HCT116 (cell line): Measurements from ENCODE around the gene NCBP2L.

Experiments used
- CTCF ChIP-seq, 3 experiments: fragments of 200-600 bp in 1 of 3; sonication (generic) in 1 of 3; IDR thresholded peaks in 2 of 3; conservative IDR thresholded peaks in 1 of 3; 2 replicates each; pipeline ENCODE4 v1.5.1; 2012 to 2017; ENCODE audit warnings: low read depth in 2 of 3, low read length in 2 of 3, antibody characterized with exemption in 1 of 3, borderline replicate concordance in 1 of 3, control low read depth in 1 of 3, mild to moderate bottlenecking in 1 of 3, mixed read lengths in 1 of 3, mixed run types in 1 of 3, moderate library complexity in 1 of 3; ENCODE audit not compliant: insufficient read depth in 1 of 3
- EGR1 ChIP-seq: IDR thresholded peaks from 2 replicates; pipeline ENCODE4 v1.6.1; 2012; ENCODE audit warnings: low read depth
- EZH2 ChIP-seq: fragments of 200-600 bp; sonication (generic); IDR thresholded peaks from 2 replicates; pipeline ENCODE4 v1.6.1; 2017; ENCODE audit warnings: antibody characterized with exemption, mixed run types
- JUND ChIP-seq: IDR thresholded peaks from 2 replicates; pipeline ENCODE4 v1.6.1; 2012
- MAX ChIP-seq: IDR thresholded peaks from 2 replicates; pipeline ENCODE4 v1.6.1; 2012
- POLR2A ChIP-seq: IDR thresholded peaks from 2 replicates; pipeline ENCODE4 v1.7.0; 2011; ENCODE audit warnings: borderline replicate concordance; ENCODE audit not compliant: insufficient read depth, insufficient read length; ENCODE audit errors: extremely low read depth
- RAD21 ChIP-seq: IDR thresholded peaks from 2 replicates; pipeline ENCODE4 v1.6.1; 2012; ENCODE audit warnings: low read depth, mild to moderate bottlenecking
- SP1 ChIP-seq: IDR thresholded peaks from 2 replicates; pipeline ENCODE4 v1.6.1; 2012; ENCODE audit warnings: low read depth
- YY1 ChIP-seq: IDR thresholded peaks from 2 replicates; pipeline ENCODE4 v1.6.1; 2011; ENCODE audit warnings: low read length, low read depth, moderate library complexity, mild to moderate bottlenecking; ENCODE audit not compliant: insufficient replicate concordance; ENCODE audit errors: extremely low read depth

DNA sequence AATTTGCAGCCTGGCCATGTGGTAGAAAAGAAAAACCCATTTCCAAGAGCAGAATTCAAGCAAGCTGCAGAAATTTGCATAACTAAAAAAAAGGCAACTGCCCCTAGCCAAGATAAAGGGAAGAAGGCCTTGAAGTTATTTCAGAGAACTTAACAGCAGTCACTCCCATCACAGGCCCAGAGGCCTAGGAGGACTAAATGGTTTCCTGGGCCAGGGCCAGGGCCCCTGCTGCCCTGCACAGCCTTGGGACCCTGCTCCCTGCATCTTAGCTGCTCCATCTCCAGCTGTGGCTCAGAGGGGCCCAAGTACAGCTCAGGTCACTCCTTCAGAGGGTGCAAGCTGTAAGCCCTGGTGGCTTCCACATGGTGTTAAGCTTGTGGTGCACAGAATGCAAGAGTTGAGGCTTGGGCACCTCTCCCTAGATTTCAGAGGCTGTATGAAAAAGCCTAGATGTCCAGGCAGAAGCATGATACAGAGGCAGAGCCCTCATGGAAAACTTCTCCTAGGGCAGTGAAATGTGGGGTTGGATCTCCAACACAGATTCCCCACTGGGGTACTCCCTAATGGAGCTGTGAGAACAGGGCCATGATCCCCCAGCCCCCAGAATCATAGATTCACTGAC, 41.5 kb downstream of the NCBP2L start:
- TF ChIP-seq CTCF (IDR thresholded peaks at IDR 0.05 in 2 of 3, conservative IDR thresholded peaks at IDR 0.05 in 1 of 3; ENCODE audit: borderline replicate concordance in 1 of 3, insufficient read depth in 1 of 3, low read depth in 2 of 3, low read length in 2 of 3) (no peak), EGR1 (no peak), SP1 (no peak), POLR2A (no peak), EZH2 (no peak), YY1 (no peak), JUND (no peak), RAD21 (no peak), MAX (no peak)
